DMS114 treated with DMSO at 0.1 percent for 48 hours (cell line): ENCODE data around the gene MAGI1.

Experiments used
- DNase-seq: peaks from one replicate; lab custom pipeline; 2025; ENCODE audit not compliant: unreplicated experiment; lab: John Stamatoyannopoulos, UW

MAGI1 gene

DNA sequence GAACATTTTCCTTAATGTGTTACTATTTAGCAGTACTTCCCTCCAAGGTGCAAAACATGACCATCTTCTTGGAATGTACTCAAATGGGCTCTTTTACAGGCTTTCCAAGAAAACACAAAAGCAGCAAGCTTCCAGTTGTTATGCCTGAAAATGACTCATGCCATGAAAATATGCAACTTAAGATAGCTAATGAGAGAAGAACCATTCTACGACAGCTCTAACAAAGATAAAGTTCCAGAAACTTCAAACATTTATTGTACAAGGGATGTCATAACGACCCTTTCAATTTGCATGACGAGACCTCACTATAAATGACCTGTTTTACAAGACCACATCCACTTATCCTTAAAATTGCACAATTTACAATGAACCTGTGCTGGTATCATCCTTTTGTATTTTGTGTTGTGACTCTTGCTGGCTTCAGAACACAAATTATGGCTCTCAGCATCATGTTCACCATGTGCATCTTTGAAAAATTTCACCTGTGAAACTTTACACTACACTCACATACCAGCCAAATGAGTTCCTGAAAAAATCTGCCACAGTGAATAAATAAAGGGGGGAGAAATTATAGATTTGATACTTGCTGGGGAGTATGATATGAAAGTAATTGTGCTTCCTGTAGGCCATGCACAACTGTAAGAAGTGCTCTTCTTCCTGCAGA, 433.7 kb downstream of the MAGI1 start:
- no peak for DNase-seq

DNA sequence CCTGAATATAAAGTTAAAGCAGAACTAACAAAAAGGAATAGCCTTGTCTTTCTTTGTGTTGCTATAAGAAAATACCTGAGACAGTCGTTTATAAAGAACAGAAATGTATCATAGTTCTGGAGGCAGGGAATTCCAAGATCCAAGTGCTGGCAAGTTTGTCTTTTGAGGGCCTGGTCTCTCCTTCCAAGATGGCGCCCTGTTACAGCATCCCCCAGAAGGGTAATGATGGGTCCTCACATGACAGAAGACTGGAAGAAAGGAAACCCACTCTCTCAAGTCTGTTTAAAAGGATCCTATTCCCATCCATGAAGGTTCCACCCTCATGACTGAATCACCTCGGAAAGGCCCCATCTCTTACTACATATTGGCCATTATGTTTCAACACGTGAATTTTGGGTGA, 435.1 kb downstream of the MAGI1 start:
- no peak for DNase-seq

DNA sequence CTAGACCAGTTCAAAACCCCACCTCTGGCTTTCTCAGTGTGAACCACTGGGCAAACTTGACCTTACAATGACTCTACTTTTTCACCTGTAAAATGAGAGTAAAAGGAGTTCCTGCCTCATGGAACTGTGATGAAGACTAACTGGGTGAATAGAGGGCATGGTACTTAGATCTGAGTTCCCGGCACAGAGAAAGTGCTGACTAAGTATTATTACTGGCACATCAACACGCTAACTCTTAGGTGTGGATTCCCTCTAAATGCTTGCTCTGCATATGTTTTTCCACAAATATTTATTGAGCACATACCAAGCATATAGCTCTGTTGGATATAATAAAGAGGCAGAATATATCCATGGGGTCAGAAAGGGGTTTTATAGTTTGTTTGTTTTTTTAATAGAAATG, 437.8 kb downstream of the MAGI1 start:
- DNase-seq = no peak

DNA sequence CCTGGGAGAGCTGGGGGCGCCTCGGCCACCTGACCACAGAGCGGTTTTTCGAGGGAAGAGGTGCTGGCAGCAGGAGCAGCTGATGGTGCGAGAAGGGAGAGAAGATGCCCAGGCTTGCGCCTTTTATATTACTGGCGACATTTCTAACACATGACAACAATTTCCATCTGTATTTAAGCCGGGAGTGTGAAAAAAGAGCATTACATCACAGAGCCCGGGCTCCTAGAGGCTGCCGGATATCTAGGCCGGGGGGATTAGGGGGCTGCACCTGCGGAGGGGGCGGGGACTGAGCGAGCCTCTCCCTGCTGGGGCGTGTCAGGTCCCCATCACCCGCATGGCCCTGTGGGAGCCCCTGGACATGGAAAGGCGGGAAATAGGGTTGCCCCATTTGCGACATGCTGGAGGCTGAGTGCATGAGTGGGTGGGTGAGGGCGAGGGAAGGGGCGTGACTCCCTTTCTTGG, 440.7 kb downstream of the MAGI1 start:
- no peak for DNase-seq

DNA sequence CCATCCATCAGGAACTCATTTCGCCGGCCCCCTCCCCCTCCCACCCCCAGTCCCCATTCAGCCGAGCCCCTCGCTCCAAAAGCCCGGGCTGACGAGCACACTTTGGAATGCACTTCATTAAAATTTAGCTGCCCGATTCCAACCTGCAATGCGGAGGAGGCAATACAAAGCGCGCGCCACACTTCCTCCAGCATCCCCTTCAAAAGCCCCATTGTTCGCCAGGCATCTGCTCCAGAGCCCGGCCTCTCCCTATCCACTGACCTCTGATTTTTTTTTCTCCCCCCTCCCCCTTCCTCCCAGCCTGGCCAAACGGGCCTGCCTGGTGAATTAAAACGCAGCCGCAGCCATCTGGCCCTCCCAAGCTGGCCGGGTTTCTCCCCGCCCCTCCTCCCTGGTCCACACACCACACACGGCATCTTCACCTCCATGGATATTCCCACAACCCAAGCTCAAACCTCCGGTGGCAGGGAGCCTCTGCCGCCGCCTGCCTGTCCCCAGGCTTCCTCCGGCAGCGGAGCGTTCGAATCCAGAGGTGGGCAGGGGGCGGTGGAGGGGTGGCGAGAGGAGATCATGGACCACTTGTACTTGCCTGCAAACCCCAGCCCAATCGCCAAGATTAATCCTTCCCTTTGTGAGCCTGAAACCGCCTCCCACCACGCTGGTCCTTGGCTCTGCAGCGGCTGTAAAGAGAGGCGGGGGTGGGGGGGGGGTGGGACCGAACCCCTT, 441.3 kb downstream of the MAGI1 start:
- no peak for DNase-seq

DNA sequence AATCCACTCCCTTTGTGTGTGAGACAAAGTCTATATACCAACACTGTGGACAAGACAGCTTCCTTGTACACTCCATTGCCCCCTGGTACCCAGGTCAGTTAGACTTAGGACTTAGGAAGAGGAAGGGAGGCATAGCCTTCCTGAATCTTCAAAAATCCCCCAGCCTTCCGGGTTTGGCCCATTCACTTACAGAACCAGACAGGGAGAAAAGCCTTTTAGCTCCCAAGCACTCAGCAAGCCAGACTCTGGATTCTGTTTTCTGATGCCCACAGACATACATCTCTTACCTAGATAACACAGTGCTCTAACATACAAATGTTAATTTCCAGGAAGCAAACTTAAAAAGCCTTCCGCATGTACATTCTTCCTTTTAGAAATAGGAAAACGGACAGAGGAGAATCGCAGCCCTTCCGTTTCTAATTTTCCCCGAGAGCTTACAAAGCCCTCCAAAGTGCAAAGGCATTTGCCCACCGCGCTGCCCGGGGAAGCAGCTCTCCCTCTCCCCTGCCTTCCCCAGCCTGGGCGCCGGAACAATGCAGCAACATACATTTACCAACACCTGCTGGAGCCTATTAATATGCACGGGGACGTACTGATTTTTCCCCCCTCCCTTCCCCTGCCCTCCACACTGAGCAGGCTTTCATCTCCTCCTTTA, 442.0 kb downstream of the MAGI1 start:
- DNase-seq = no peak

DNA sequence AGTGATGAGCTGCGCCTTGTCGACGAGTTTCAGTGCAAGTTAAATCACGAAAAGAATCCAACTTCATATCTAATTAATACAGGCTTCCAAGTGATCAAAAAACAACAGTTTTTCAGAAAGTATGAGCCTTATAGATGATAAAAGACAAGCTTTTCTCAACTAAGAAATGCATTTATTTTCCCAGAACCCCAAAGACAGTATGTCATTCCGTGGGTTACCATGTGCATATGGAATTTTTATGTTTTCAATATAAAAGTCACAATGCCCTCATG, 442.8 kb downstream of the MAGI1 start:
- no peak for DNase-seq

DNA sequence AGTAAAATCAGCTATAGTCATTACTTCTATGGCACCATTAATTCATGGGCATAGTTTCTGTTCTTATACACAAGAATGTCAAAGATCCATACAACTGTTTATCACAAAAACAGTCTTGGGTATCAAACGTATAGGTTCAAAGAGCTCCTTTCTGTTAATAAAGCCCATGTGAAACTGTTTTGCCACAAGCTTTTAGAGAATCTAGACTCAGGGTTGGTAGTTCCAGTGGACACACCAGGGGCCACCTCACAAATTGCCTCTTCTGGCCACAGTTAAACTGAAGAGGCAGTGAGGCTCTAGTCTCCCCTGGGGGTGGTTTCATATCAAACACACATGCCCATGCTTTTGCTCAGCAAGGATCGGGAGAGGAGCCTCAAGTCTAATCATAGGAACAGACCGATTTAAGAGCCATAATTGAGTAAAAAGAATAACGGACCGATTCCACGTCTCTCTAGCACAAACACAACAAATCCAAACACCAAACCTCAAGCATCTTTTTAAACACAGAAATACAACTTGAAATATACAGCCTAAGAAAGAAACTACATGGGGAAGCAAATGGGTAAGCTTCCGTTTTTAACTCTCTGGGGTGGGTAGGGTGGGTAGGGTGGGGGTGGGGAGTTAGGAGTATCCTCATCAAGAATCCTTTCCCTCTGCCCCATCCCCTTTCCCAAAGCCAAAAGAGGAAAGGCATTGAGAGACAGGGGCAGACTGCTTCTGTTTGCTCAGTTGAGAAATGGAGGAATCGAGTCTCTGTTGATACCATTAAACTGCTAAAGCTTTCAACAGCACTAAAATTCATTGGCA, 443.3 kb downstream of the MAGI1 start:
- no peak for DNase-seq

DNA sequence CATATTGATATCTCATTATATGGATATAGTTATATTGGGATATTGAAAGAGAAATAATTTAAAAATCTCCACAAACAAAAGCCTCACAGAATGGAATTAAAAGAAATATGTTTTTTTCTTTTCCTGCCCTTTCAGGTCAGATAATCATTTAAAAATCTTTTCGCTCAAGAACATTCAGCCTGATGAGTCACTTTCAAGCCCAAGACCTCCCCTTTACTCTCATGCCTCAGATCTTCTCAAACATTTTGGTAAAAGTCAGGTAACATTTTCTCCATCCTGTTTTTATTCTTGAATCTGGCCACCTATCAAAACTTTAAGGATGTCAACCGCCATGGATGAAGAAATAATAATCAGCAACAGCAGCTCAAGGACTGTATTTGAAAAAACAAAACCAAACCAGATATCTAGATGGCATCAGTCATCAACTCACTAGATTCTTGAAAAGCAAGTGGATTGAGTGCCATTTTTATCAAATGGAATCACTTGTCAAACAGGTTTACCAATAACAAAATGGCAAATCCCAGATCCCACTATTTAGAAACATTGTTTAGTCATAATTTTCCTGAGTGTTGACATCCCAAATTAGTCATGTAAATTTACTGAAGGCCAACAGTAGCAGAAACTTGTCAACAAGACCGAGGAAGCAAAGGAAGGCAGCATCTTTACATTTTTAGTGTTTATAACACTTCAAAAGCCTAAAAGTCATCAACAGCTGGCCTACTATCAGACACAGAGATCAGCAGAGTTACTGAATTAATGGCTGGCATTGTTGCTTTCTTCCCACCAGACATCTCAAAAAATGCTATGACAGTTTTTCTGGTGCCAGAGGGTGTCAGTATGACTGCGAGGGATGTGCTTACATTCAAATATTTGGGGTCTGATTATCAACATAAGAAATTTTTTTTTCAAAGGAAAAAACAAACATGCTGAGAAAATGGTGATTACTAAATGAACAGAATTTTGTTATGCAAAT, 444.7 kb downstream of the MAGI1 start:
- DNase-seq = no peak

DNA sequence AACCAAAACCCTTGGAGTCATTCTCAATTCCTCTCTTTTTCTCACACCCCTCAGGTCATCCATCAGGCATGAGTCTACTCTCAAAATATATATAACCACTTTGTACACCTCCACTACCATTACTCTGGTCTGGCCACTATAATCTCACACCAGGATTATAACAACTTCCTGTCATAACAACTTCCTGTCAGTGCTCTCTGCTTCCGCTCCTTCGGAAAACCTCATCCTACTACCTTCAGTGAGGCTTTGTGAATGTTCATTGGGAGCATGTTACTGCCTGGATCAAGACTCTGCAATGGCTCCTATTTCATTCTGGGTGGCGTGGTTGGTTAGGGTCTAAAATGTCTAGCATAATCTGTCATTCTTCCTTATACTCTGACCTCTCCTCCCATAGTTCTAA, 447.4 kb downstream of the MAGI1 start:
- no peak for DNase-seq

DNA sequence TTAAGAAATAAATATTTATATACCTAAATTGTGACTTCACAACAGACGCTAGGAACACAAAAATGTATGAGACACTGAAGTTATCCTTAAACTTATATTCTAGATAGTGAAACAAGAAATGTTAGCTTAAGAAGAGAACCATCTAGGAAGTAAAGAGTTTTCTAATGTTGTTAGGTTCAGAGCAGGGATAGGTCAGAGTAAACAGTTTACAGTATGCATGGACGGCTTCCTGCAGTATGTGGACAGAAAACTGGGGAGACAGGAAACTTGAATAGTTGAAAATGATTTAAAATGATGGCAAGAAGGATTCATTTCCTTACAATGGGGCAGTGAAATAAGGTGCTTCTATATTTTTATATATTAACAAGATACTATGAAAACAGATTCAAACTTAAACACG, 449.8 kb downstream of the MAGI1 start:
- no peak for DNase-seq

DNA sequence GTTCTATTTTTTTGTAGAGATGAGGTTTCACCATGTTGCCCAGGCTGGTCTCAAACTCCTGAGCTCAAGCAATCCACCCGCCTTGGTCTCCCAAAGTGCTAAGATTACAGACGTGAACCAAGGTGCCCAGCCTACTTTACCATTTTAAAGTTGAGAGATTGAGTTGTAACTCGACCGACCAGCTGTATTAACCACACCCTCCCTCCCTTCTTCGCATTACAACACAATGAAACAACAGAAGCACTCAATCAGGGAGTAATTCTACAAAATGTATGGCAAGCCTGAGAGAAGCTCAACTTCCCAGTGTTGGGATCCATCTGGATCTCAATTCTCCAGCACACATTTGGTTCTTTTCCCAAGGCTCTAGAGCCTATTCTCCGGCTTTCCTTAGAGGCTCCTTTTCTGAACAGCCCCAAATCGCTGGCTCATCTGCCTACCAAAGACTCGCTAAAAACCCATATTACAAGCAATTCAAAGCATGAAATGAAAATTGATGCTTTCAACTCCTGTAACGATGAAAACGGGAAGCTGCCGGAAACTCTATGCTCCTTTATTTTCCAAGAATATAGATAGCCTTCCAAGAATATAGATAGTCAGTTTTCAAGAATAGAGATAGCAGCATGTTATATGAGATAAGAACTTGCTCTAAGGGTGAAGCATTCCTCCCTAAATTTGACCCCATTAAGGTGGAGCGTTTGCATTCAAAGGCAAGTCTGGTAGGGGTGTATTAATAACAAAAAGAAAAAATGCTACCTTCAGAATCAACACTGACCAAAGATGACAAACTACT, 450.9 kb downstream of the MAGI1 start:
- no peak for DNase-seq

DNA sequence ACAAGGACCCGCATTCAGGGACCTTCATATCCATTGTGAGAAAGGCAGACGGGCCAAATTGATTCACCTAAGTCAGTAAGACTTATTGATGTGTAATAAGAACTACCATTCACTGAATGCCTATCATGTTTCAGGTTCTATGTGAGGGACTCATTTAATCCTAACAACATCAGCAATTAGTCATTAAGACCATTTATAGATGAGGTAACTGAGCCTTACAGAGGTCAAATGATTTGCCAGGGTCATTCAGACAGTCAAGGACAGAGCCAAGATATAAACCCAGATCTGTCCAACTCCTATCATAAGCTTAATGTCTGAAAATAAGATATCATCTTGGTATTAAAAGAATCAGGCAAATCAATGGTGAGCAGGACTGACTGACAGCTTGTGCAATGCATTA, 453.8 kb downstream of the MAGI1 start:
- no peak for DNase-seq

DNA sequence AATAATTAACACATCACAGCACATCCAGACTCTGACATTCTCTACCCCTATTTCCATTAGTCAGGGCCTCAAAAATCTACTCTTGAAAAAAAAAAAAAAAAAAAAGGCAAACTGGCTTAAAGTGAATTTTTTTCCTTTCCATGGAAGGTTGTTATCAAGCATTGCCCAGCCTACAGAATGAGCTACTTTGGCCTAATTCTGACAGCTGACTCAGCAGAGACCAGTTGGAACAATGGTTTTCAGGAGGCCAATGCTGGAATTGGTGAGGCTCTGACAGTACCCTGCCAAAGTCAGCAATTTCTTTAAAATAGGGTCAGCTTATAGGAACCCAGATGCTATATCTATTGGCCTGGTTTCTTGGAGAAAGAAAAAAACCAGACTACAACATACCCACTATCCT, 454.7 kb downstream of the MAGI1 start:
- no peak for DNase-seq

DNA sequence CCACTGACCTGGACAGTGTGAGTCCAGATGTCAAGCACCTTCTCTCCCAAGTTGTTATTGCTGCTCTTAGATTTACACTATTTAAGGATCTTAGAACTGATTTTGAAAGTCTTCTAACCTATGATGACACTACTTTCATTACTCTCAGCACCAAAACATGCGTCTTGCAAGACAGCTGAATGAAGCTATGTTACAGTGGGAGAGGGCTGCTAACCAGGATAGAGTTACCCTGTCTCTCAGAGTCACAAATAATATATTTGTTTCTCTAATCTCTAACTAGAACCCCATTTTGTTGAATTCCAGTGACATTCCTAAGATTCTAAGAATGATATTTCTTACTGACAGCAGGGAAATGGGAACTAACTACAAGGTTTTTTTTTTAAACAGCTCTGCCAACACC, 455.5 kb downstream of the MAGI1 start:
- DNase-seq = no peak

DNA sequence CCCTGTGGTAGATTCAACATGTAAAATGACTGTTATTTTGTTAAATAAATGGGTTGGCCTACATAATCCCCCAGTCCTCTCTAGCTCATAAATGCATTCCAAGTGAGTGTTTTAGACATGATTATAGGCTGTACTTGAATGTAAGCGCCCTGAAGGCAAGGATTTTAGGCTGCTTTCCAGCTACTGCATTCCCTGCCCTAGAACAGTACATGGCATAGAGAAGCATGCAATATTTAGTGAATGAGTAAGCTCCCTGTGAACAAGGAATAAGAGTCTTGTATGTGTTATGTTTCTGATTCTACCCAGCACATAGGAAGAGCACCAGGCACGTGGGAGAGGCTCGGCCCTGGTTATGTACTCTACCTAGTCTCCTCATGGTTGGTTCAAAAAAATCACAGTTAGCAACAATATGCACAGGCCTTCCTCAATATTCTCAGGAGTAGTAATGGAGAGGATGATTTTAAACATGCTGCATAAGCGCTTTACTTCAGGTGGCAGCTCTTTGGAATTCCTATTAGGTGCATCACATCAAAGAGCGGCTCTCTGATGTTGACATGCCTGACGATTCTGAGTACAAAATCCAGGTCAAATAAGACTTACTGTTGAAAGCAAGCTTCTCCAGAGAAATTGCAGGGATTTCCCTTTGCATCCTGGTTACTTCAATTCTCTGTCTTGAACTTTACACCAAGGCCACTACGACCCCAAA, 456.6 kb downstream of the MAGI1 start:
- DNase-seq = no peak

DNA sequence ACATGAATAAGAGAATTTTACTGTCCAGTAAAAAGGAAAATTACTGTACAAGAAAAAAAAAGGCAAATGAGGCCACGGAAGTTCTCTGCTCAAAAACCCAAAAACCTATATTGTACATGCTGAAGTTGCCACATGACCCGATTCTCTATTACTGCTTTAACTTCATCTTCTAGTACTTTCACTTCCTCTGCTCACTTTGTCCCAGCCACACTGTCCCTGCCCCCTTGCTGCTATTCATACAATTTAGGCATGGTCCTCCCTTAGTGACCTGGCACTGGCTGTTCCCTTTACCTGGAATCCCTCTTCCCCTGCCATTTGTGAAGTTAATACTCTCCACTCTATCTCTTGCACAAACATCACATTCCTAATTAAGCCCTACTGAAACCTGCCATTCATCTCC, 457.4 kb downstream of the MAGI1 start:
- no peak for DNase-seq

DNA sequence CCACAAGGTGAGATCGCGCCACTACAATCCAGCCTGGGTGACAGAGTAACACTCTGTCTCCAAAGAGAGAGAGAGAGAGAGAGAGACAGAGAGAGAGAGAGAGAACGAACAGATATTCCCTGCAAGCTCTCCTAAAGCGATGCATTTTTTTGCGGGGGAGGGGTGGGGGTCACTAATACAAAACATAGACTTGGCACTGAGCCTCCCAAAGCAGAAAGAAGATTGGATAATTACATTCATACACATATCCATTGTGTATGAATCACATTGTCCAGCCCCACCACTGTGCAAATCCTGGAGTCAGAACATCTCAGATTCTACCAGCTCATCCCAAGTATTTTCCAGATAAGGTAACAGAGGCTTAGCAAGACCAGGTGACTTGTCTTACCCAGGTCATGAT, 459.9 kb downstream of the MAGI1 start:
- DNase-seq = no peak

DNA sequence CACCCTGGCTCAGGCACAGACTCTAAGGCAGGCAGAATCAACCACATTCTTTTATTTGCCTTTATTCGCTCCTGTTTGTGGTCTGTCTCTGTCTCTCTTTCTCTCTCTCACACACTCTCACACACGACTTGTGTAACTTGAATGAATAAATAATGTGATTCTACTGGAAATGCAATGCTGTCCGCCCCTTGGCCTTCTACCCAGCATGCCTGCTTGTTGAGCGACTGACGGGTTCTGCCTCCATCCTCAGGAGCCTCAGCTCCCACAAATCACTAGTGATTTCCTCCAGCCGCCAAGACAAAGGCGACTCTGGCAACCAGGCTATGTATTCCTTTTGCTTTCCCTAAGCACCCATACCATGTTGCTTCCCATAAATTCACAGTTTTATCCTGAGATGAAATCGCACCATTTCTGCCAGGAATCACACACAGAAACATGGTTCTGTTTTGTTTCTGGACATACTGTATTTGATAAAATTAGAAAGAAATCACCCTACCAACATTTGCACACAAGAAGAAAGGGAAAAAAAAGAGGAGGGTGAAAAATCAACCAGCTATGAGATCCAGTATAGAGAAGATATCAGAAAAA, 460.8 kb downstream of the MAGI1 start:
- no peak for DNase-seq
